ENCODE data around the gene SLC17A8.

Gene SLC17A8

GRCh38 chr12:100371146-100371545 is 14.3 kb downstream of the SLC17A8 start:
- DNase-seq (ENCODE audit: low read depth), result no peak

GRCh38 chr12:100372853-100373640 is 16.2 kb downstream of the SLC17A8 start:
- no peak for DNase-seq (ENCODE audit: low read depth)

GRCh38 chr12:100375038-100375735 is 18.3 kb downstream of the SLC17A8 start:
- DNase-seq (ENCODE audit: low read depth), result no peak

- DNase-seq (ENCODE audit: low read depth), result no peak
Observed at GRCh38 chr12:100376161-100376560, 19.3 kb downstream of the SLC17A8 start.

GRCh38 chr12:100381379-100381778 is 24.5 kb downstream of the SLC17A8 start:
- DNase-seq (ENCODE audit: low read depth), result no peak

- DNase-seq (ENCODE audit: low read depth), result no peak
Observed at GRCh38 chr12:100382338-100382737, 25.5 kb downstream of the SLC17A8 start.

- DNase-seq (ENCODE audit: low read depth), result no peak
Observed at GRCh38 chr12:100383586-100384558, 27.0 kb downstream of the SLC17A8 start.

GRCh38 chr12:100384559-100384935 is 27.7 kb downstream of the SLC17A8 start:
- DNase-seq (ENCODE audit: low read depth), result no peak

GRCh38 chr12:100388382-100388781 is 31.5 kb downstream of the SLC17A8 start:
- no peak for DNase-seq (ENCODE audit: low read depth)

- no peak for DNase-seq (ENCODE audit: low read depth)
Observed at GRCh38 chr12:100391856-100392255, 35.0 kb downstream of the SLC17A8 start.

GRCh38 chr12:100393200-100393599 is 36.3 kb downstream of the SLC17A8 start:
- DNase-seq (ENCODE audit: low read depth), result no peak

- DNase-seq (ENCODE audit: low read depth), result no peak
Observed at GRCh38 chr12:100395811-100396210, 38.9 kb downstream of the SLC17A8 start.

- no peak for DNase-seq (ENCODE audit: low read depth)
Observed at GRCh38 chr12:100398307-100398706, 41.4 kb downstream of the SLC17A8 start.

- DNase-seq (ENCODE audit: low read depth), result no peak
Observed at GRCh38 chr12:100399095-100399494, 42.2 kb downstream of the SLC17A8 start.

- peak; percentile 48 for DNase-seq (ENCODE audit: low read depth)
Observed at GRCh38 chr12:100401660-100402059, 44.8 kb downstream of the SLC17A8 start.

- DNase-seq (ENCODE audit: low read depth), result no peak
Observed at GRCh38 chr12:100402763-100403162, 45.9 kb downstream of the SLC17A8 start.

GRCh38 chr12:100403446-100403845 is 46.6 kb downstream of the SLC17A8 start:
- peak; percentile 2 for DNase-seq (ENCODE audit: low read depth)

- DNase-seq (ENCODE audit: low read depth), result no peak
Observed at GRCh38 chr12:100404769-100405407, 48.0 kb downstream of the SLC17A8 start.

GRCh38 chr12:100413001-100413400 is 56.1 kb downstream of the SLC17A8 start:
- DNase-seq (ENCODE audit: low read depth), result no peak

- DNase-seq (ENCODE audit: low read depth), result no peak
Observed at GRCh38 chr12:100414739-100415138, 57.9 kb downstream of the SLC17A8 start.

- DNase-seq (ENCODE audit: low read depth), result no peak
Observed at GRCh38 chr12:100422646-100423045, 65.8 kb downstream of the SLC17A8 start.

GRCh38 chr12:100426145-100426544 is 69.3 kb downstream of the SLC17A8 start:
- no peak for DNase-seq (ENCODE audit: low read depth)

All from HS-5 (cell line).